K562 (cell line): ENCODE results near the gene ANKRD34A. TPM values are rescaled to one million over a fixed set of nuclear protein-coding genes. Genes with fewer than 3 reads are reported as not detected.

Experiments
- CBFA2T3 ChIP-seq: fragments of 450-650 bp; IDR thresholded peaks from 2 replicates; pipeline ENCODE4 v1.6.1; 2017
- CBX3 ChIP-seq, 2 experiments: IDR thresholded peaks; 1 replicate in 1 of 2; 2 replicates in 1 of 2; pipeline ENCODE4 v1.6.1; 2012; ENCODE audit warnings: inconsistent platforms in 2 of 2, low read length in 2 of 2, borderline replicate concordance in 1 of 2, control low read depth in 1 of 2
- ETS2 ChIP-seq: IDR thresholded peaks from 2 replicates; pipeline ENCODE4 v1.6.1; 2016; ENCODE audit warnings: borderline replicate concordance, missing genetic modification characterization, mild to moderate bottlenecking, moderate library complexity, missing compliant biosample characterization; ENCODE audit not compliant: poor library complexity, severe bottlenecking
- HOXB6 ChIP-seq: fragments of 250-450 bp; sonication (Bioruptor Pico); IDR thresholded peaks from 2 replicates; pipeline ENCODE4 v1.5.1; 2022; ENCODE audit warnings: mild to moderate bottlenecking, borderline replicate concordance
- KLF16 ChIP-seq: IDR thresholded peaks from 2 replicates; pipeline ENCODE4 v1.6.1; 2016; ENCODE audit warnings: antibody characterized with exemption
- MTF1 ChIP-seq: fragments of 250-450 bp; sonication (Bioruptor Pico); IDR thresholded peaks from 2 replicates; pipeline ENCODE4 v1.9.0; 2021; ENCODE audit warnings: moderate library complexity, mild to moderate bottlenecking, inconsistent platforms, borderline replicate concordance
- NONO ChIP-seq, 2 experiments: fragments of 200-400 bp in 1 of 2; fragments of 450-650 bp in 1 of 2; formaldehyde crosslinking in 1 of 2; IDR thresholded peaks; 2 replicates each; pipeline ENCODE4 v1.6.1; 2017; ENCODE audit warnings: low read depth in 2 of 2, mild to moderate bottlenecking in 2 of 2, moderate library complexity in 2 of 2, low read length in 1 of 2
- POLR2AphosphoS5 ChIP-seq: IDR thresholded peaks from 2 replicates; pipeline ENCODE4 v1.6.1; 2011; ENCODE audit warnings: mild to moderate bottlenecking, low read depth, low read length, moderate library complexity; ENCODE audit not compliant: control insufficient read depth, insufficient read depth
- PYGO2 ChIP-seq: fragments of 450-650 bp; IDR thresholded peaks from 2 replicates; pipeline ENCODE4 v1.6.1; 2016; ENCODE audit warnings: mild to moderate bottlenecking, missing genetic modification characterization, moderate library complexity, missing compliant biosample characterization
- SIN3B ChIP-seq: fragments of 450-650 bp; IDR thresholded peaks from 2 replicates; pipeline ENCODE4 v1.6.1; 2017; ENCODE audit warnings: low read depth, mild to moderate bottlenecking, moderate library complexity
- SP2 ChIP-seq: IDR thresholded peaks from 2 replicates; pipeline ENCODE4 v1.6.1; 2011; ENCODE audit warnings: mild to moderate bottlenecking, low read depth, low read length, moderate library complexity; ENCODE audit not compliant: poor library complexity, severe bottlenecking; ENCODE audit errors: extremely low read depth
- SPI1 ChIP-seq: IDR thresholded peaks from 2 replicates; pipeline ENCODE4 v1.6.1; 2011; ENCODE audit warnings: low read depth, low read length, control low read depth, borderline replicate concordance
- SRF ChIP-seq, 2 experiments: fragments of 250-450, 450-650 bp in 1 of 2; sonication (Bioruptor Pico) in 1 of 2; sonication (generic) in 1 of 2; formaldehyde crosslinking; IDR thresholded peaks; 2 replicates each; pipeline versions ENCODE4 v1.5.0 to v1.5.1; 2020 to 2022; ENCODE audit warnings: mild to moderate bottlenecking in 1 of 2, missing genetic modification reagents in 1 of 2
- ZNF282 ChIP-seq: sonication (generic); formaldehyde crosslinking; IDR thresholded peaks from 2 replicates; pipeline ENCODE4 v1.8.1; 2023; ENCODE audit warnings: missing genetic modification reagents
- ZNF766 ChIP-seq: fragments of 200-800 bp; sonication (Bioruptor generic); conservative IDR thresholded peaks from 2 replicates; pipeline ENCODE4 v1.6.1; 2016; ENCODE audit warnings: missing genetic modification characterization, missing compliant biosample characterization
- ZSCAN32 ChIP-seq: fragments of 450-650 bp; formaldehyde crosslinking; IDR thresholded peaks from 2 replicates; pipeline ENCODE4 v1.4.0; 2020; ENCODE audit warnings: mild to moderate bottlenecking, moderate library complexity
- polyA plus RNA-seq, 8 experiments: library from polyadenylated mRNA; depleted of rRNA in 4 of 8; stranded (reverse) in 5 of 8; unstranded in 3 of 8; fragments of >200 nt; fragmentation: Nextera tagmentation in 2 of 8; fragmentation: Illumina TruSeq in 1 of 8; extraction: Ambion mirVana in 2 of 8; extraction: Trizol in 1 of 8; gene quantifications; 2 replicates each; pipeline versions ENCODE4 v1.2.1 to v1.2.3, GENCODE V29; 2011 to 2014; ENCODE audit warnings: inconsistent platforms in 1 of 8, missing spikeins in 1 of 8
- total RNA-seq, 7 experiments: library from RNA; depleted of rRNA in 6 of 7; stranded (reverse); fragments of >200 nt in 6 of 7; fragmentation: Illumina TruSeq in 2 of 7; extraction: Trizol in 2 of 7; gene quantifications; 2 replicates each; pipeline versions ENCODE4 v1.2.1 to v1.2.3, GENCODE V29; 2011 to 2021; ENCODE audit warnings: low replicate concordance in 1 of 7
- TF ChIP-seq, protein P1 (sequence below): fragments of 250-450 bp; sonication (Bioruptor Pico); IDR thresholded peaks from 2 replicates; pipeline ENCODE4 v1.8.0; 2022; ENCODE audit warnings: moderate library complexity, mild to moderate bottlenecking, inconsistent platforms
- TF ChIP-seq, protein P2 (sequence below): fragments of 450-650 bp; formaldehyde crosslinking; IDR thresholded peaks from 2 replicates; pipeline ENCODE4 v1.4.0; 2020; ENCODE audit warnings: mild to moderate bottlenecking, mixed read lengths
- TF ChIP-seq, protein P3 (sequence below): fragments of 450-650 bp; IDR thresholded peaks from 2 replicates; pipeline ENCODE4 v1.6.1; 2014; ENCODE audit warnings: low read depth, mild to moderate bottlenecking, moderate library complexity, borderline replicate concordance
- TF ChIP-seq, protein P4 (sequence below): IDR thresholded peaks from 2 replicates; pipeline ENCODE4 v1.6.1; 2014; ENCODE audit warnings: antibody characterized with exemption

The ANKRD34A gene
- total and polyA plus RNA-seq, 9 of the 15 experiments (the other 6 are each of a cell fraction or from before 2014, with no cell fraction given): 0.06 to 1.6 (median 0.43) TPM

DNA sequence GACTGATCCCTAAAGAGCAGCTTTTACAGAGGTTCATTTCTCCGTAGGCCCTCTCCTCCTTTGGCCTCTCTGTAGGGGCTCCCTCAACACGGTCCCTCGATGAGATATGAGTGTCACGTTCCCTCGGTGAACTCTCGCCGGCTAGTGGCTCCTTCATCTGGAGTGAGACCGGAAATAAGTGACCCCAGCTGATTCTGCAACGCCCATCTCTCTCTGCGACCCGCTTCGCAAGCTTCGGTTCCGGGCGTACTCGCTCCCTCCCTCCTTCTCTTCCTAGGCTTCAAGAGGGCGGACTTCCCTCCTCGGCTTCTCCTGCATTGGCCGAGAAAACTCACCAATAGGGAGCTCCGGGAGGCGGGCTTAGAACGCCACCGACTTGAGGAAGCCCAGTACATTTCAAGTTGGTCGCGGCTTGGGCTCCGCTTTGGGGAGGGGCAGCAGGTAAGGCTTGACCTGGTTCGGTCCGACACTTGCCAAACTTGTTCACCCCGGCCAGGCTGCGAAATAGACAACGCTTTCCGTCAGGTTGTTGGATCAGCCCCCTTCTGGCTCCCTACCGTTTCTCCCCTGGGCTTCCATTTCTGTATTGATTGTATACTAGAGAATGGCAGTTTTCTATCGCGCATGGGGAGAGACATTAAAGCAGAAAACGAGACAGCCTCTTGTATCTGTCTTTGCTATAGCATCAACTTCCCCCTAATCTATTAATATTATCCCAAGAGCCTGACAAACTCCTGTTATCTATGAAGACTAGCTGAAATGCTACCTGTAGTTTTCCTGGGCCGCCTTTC is at the start of gene ANKRD34A, which contains the start of gene POLR3GL (continued):
- TF ChIP-seq PYGO2: no peak
- TF ChIP-seq CBFA2T3: no peak
- peak; percentile 15 for TF ChIP-seq SP2
- no peak for TF ChIP-seq KLF16
- peak in 1 of 2 experiments; percentile 38; a peak in 1 of 3 replicates for TF ChIP-seq CBX3 (IDR thresholded peaks at IDR 0.05; ENCODE audit: borderline replicate concordance in 1 of 2, low read length in 2 of 2)
- TF ChIP-seq SIN3B: no peak
- no peak; the same call in 1 of the 2 replicates for TF ChIP-seq ZSCAN32 (CRISPR knock-in tag)
- TF ChIP-seq SPI1: peak; percentile 89
- no peak for TF ChIP-seq MTF1 (CRISPR knock-in tag)
- TF ChIP-seq, protein P1, sequence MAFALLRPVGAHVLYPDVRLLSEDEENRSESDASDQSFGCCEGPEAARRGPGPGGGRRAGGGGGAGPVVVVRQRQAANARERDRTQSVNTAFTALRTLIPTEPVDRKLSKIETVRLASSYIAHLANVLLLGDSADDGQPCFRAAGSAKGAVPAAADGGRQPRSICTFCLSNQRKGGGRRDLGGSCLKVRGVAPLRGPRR: no peak
- TF ChIP-seq ZNF282 (CRISPR knock-in tag): no peak
- TF ChIP-seq SRF (CRISPR knock-in tag; IDR thresholded peaks at IDR 0.05): peak in 1 of 2 experiments; percentile 54; a peak in 2 of 4 replicates
- TF ChIP-seq POLR2AphosphoS5: peak; percentile 83
- TF ChIP-seq, protein P2, sequence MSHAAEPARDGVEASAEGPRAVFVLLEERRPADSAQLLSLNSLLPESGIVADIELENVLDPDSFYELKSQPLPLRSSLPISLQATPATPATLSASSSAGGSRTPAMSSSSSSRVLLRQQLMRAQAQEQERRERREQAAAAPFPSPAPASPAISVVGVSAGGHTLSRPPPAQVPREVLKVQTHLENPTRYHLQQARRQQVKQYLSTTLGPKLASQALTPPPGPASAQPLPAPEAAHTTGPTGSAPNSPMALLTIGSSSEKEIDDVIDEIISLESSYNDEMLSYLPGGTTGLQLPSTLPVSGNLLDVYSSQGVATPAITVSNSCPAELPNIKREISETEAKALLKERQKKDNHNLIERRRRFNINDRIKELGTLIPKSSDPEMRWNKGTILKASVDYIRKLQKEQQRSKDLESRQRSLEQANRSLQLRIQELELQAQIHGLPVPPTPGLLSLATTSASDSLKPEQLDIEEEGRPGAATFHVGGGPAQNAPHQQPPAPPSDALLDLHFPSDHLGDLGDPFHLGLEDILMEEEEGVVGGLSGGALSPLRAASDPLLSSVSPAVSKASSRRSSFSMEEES (CRISPR knock-in tag): no peak
- no peak for TF ChIP-seq ETS2 (tag)
- TF ChIP-seq, protein P3, sequence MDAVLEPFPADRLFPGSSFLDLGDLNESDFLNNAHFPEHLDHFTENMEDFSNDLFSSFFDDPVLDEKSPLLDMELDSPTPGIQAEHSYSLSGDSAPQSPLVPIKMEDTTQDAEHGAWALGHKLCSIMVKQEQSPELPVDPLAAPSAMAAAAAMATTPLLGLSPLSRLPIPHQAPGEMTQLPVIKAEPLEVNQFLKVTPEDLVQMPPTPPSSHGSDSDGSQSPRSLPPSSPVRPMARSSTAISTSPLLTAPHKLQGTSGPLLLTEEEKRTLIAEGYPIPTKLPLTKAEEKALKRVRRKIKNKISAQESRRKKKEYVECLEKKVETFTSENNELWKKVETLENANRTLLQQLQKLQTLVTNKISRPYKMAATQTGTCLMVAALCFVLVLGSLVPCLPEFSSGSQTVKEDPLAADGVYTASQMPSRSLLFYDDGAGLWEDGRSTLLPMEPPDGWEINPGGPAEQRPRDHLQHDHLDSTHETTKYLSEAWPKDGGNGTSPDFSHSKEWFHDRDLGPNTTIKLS: no peak
- TF ChIP-seq, protein P4, sequence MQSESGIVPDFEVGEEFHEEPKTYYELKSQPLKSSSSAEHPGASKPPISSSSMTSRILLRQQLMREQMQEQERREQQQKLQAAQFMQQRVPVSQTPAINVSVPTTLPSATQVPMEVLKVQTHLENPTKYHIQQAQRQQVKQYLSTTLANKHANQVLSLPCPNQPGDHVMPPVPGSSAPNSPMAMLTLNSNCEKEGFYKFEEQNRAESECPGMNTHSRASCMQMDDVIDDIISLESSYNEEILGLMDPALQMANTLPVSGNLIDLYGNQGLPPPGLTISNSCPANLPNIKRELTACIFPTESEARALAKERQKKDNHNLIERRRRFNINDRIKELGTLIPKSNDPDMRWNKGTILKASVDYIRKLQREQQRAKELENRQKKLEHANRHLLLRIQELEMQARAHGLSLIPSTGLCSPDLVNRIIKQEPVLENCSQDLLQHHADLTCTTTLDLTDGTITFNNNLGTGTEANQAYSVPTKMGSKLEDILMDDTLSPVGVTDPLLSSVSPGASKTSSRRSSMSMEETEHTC: no peak
- 0 out of 4 replicates have a peak, but pooled peaks of 1 of the 2 experiments have one; percentile 9 for TF ChIP-seq NONO (IDR thresholded peaks at IDR 0.05; ENCODE audit: low read depth in 2 of 2, low read length in 1 of 2)
- no peak for TF ChIP-seq HOXB6 (CRISPR knock-in tag)
- TF ChIP-seq ZNF766 (CRISPR knock-in tag): no peak
